IMR-90 (cell line): ENCODE results near the gene ZSCAN31. TPM values are rescaled to one million over a fixed set of nuclear protein-coding genes. Genes with fewer than 3 reads are reported as not detected.

ENCODE experiments used
- ATAC-seq: fragments of 200-7000 bp; cut with Tn5 transposase; 2 replicates; pipeline ENCODE4 v1.9.1; 2020; ENCODE audit warnings: low read depth, mild to moderate bottlenecking, moderate library complexity
- BruUV-seq: library from RNA; stranded (reverse); fragments of 400-500 nt; replicated peaks from 2 replicates; lab custom pipeline; 2021; lab: Mats Ljungman, UMichigan
- CTCF ChIA-PET: fragments of 300-600 bp; formaldehyde crosslinking; extraction: SDS; loops from one replicate; lab custom pipeline; 2021; ENCODE audit warnings: antibody characterized with exemption; lab: Yijun Ruan, JAX
- POLR2A ChIA-PET: fragments of 300-600 bp; sonication (Branson Sonifier 250); formaldehyde crosslinking; loops from one replicate; lab custom pipeline; 2022; ENCODE audit warnings: antibody characterized with exemption; ENCODE audit not compliant: unreplicated experiment; lab: Charles Lee
- DNase-seq: peaks from one replicate; pipeline ENCODE4 v3.0.0; 2013
- H2AFZ ChIP-seq: replicated peaks from 2 replicates; pipeline ENCODE3; 2013; ENCODE audit warnings: low read length, mild to moderate bottlenecking; ENCODE audit not compliant: poor library complexity
- H2AK5ac ChIP-seq: 2 replicates; pipeline ENCODE4 v1.6.1; 2013; ENCODE audit warnings: low read depth, low read length, inconsistent platforms
- H2AK9ac ChIP-seq: replicated peaks from 2 replicates; pipeline ENCODE3; 2013; ENCODE audit warnings: mild to moderate bottlenecking, low read depth, low read length, moderate library complexity; ENCODE audit not compliant: poor library complexity
- H2BK120ac ChIP-seq: 2 replicates; pipeline ENCODE4 v1.6.1; 2013; ENCODE audit warnings: low read depth, low read length, inconsistent platforms
- H2BK15ac ChIP-seq: 3 replicates; pipeline ENCODE4 v1.6.1; 2013; ENCODE audit warnings: low read depth, low read length, inconsistent platforms
- H2BK20ac ChIP-seq: 2 replicates; pipeline ENCODE4 v1.6.1; 2013; ENCODE audit warnings: low read depth, mild to moderate bottlenecking, inconsistent platforms, low read length, moderate library complexity
- H2BK5ac ChIP-seq: 2 replicates; pipeline ENCODE4 v1.6.1; 2013; ENCODE audit warnings: mild to moderate bottlenecking, low read depth, low read length, inconsistent platforms; ENCODE audit not compliant: poor library complexity, severe bottlenecking
- H3K14ac ChIP-seq: replicated peaks from 2 replicates; pipeline ENCODE4 v1.6.1; 2013; ENCODE audit warnings: low read depth, low read length, inconsistent platforms
- H3K18ac ChIP-seq: 2 replicates; pipeline ENCODE4 v1.6.1; 2013; ENCODE audit warnings: low read depth, low read length, control low read depth
- H3K23ac ChIP-seq: 2 replicates; pipeline ENCODE4 v1.6.1; 2013; ENCODE audit warnings: low read depth, low read length, inconsistent platforms
- H3K27ac ChIP-seq: 2 replicates; pipeline ENCODE4 v1.5.1; 2013; ENCODE audit warnings: mild to moderate bottlenecking, control low read depth, low read length; ENCODE audit not compliant: insufficient read depth
- H3K27me3 ChIP-seq: 2 replicates; pipeline ENCODE4 v1.6.1; 2013; ENCODE audit warnings: low read length; ENCODE audit not compliant: control insufficient read depth, insufficient read depth
- H3K36me3 ChIP-seq: 2 replicates; pipeline ENCODE4 v1.6.1; 2013; ENCODE audit warnings: low read length, mixed read lengths; ENCODE audit not compliant: control insufficient read depth, insufficient read depth
- H3K4ac ChIP-seq: 2 replicates; pipeline ENCODE4 v1.6.1; 2013; ENCODE audit warnings: low read depth, low read length, inconsistent platforms
- H3K4me1 ChIP-seq: 2 replicates; pipeline ENCODE4 v1.6.1; 2013; ENCODE audit warnings: low read length, mixed read lengths; ENCODE audit not compliant: control insufficient read depth, insufficient read depth
- H3K4me2 ChIP-seq: 2 replicates; pipeline ENCODE4 v1.6.1; 2013; ENCODE audit warnings: low read depth, mild to moderate bottlenecking, control low read depth, low read length, moderate library complexity
- H3K4me3 ChIP-seq: 2 replicates; pipeline ENCODE4 v1.5.1; 2013; ENCODE audit warnings: low read depth, mild to moderate bottlenecking, control low read depth, low read length, moderate library complexity; ENCODE audit not compliant: insufficient read depth
- H3K56ac ChIP-seq: 2 replicates; pipeline ENCODE4 v1.6.1; 2013; ENCODE audit warnings: low read length, inconsistent platforms; ENCODE audit not compliant: insufficient read depth; ENCODE audit errors: extremely low read depth
- H3K79me1 ChIP-seq, 2 experiments: 2 replicates each; pipeline ENCODE4 v1.6.1; 2013; ENCODE audit warnings: low read length in 2 of 2, inconsistent platforms in 1 of 2, low read depth in 1 of 2
- H3K9ac ChIP-seq: 2 replicates; pipeline ENCODE4 v1.6.1; 2013; ENCODE audit warnings: low read depth, low read length, control low read depth
- H3K9me1 ChIP-seq: 2 replicates; pipeline ENCODE4 v1.6.1; 2013; ENCODE audit warnings: low read length, inconsistent platforms; ENCODE audit not compliant: insufficient read depth
- H3K9me3 ChIP-seq: 2 replicates; pipeline ENCODE4 v1.6.1; 2013; ENCODE audit warnings: low read length; ENCODE audit not compliant: control insufficient read depth, insufficient read depth
- H4K20me1 ChIP-seq: 2 replicates; pipeline ENCODE4 v1.6.1; 2013; ENCODE audit warnings: low read length, inconsistent platforms; ENCODE audit not compliant: insufficient read depth
- H4K5ac ChIP-seq: 2 replicates; pipeline ENCODE4 v1.6.1; 2013; ENCODE audit warnings: mild to moderate bottlenecking, low read depth, low read length, control low read depth
- H4K8ac ChIP-seq, 2 experiments: 2 replicates each; pipeline ENCODE4 v1.6.1; 2013; ENCODE audit warnings: low read depth in 2 of 2, low read length in 2 of 2, control low read depth in 1 of 2, inconsistent platforms in 1 of 2
- H4K91ac ChIP-seq: 2 replicates; pipeline ENCODE4 v1.6.1; 2013; ENCODE audit warnings: low read depth, low read length, inconsistent platforms; ENCODE audit not compliant: insufficient read depth
- BHLHE40 ChIP-seq: fragments of 150-350 bp; IDR thresholded peaks from 2 replicates; pipeline ENCODE4 v1.6.1; 2016; ENCODE audit warnings: mild to moderate bottlenecking, low read depth, low read length
- FOS ChIP-seq: fragments of 150-350 bp; IDR thresholded peaks from 2 replicates; pipeline ENCODE4 v1.6.1; 2016; ENCODE audit warnings: low read depth, low read length
- MAFK ChIP-seq: IDR thresholded peaks from 2 replicates; pipeline ENCODE4 v1.6.1; 2012; ENCODE audit warnings: low read depth, low read length, improper control_type of control experiment
- NFE2L2 ChIP-seq: fragments of 150-350 bp; IDR thresholded peaks from 2 replicates; pipeline ENCODE4 v1.6.1; 2016; ENCODE audit warnings: low read depth, mild to moderate bottlenecking, low read length
- POLR2A ChIP-seq: IDR thresholded peaks from 2 replicates; pipeline ENCODE4 v1.6.1; 2012; ENCODE audit warnings: mild to moderate bottlenecking, low read depth, low read length
- RAD21 ChIP-seq: IDR thresholded peaks from 2 replicates; pipeline ENCODE4 v1.6.1; 2012; ENCODE audit warnings: low read length, improper control_type of control experiment
- RCOR1 ChIP-seq: IDR thresholded peaks from 2 replicates; pipeline ENCODE4 v1.6.1; 2012; ENCODE audit warnings: mild to moderate bottlenecking, low read length, improper control_type of control experiment; ENCODE audit not compliant: insufficient replicate concordance
- dilution Hi-C: fragments of 300-500 bp; cut with HindIII; formaldehyde crosslinking; loops from one replicate; pipeline ENCODE4 v1.14.3; 2018; ENCODE audit warnings: low sequenced_read_pairs; ENCODE audit not compliant: unreplicated experiment
- in situ Hi-C: fragments of 300-500 bp; cut with MboI; formaldehyde crosslinking; loops from 3 replicates; pipeline ENCODE4 v1.14.3; 2019; ENCODE audit warnings: low sequenced_read_pairs, inconsistent platforms, mixed read lengths
- intact Hi-C: fragments of 100-400 bp; cut with micrococcal nuclease; formaldehyde crosslinking; loops from 2 replicates; pipeline ENCODE4 v1.10.0; 2022
- polyA plus RNA-seq, 3 experiments: library from polyadenylated mRNA; depleted of rRNA; stranded (reverse); fragments of >200 nt; gene quantifications; 2 replicates each; pipeline ENCODE4 v1.2.3, GENCODE V29; 2012; ENCODE audit warnings: low replicate concordance in 1 of 3
- total RNA-seq: library from RNA; depleted of rRNA; stranded (reverse); fragments of >200 nt; gene quantifications from 2 replicates; pipeline ENCODE4 v1.2.3, GENCODE V29; 2012
- TF ChIP-seq, protein P1 (sequence below): conservative IDR thresholded peaks from 2 replicates; pipeline ENCODE4 v1.5.1; 2012; ENCODE audit warnings: mild to moderate bottlenecking, low read depth, low read length, improper control_type of control experiment
- TF ChIP-seq, protein P2 (sequence below): fragments of 150-350 bp; IDR thresholded peaks from 2 replicates; pipeline ENCODE4 v1.6.1; 2017; ENCODE audit warnings: mild to moderate bottlenecking, antibody characterized with exemption, low read length, low read depth

ZSCAN31 gene
- total and polyA plus RNA-seq, 2 of the 4 experiments (the other 2 are of a cell fraction), result 1.4 to 4.7 TPM

DNA sequence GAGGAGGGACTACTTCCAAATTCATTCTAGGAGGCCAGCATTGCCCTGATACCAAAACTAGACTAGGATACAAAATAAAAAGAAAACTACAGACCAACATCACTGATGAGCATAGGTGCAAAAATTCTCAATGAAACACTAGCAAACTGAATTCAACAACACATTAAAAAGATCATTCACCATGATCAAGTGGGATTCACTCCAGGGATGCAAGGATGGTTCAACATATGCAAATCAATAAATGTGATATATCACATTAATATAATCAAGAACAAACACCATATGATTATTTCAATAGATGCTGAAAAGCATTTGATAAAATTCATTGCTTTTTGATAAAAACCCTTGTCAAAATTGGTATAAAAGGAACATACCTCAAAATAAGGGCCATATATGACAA lies 44.4 kb downstream of the ZSCAN31 start:
- H2AK9ac ChIP-seq, result no peak overlapping the region
- H4K5ac ChIP-seq, result no peak overlapping the region
- no peaks in the 10 kb centered on the region for H3K4me1 ChIP-seq
- H4K8ac ChIP-seq, result no peak overlapping the region
- no peak overlapping the region for H3K27ac ChIP-seq
- no peaks in the 10 kb centered on the region for H3K27me3 ChIP-seq
- H3K9ac ChIP-seq, result no peak overlapping the region
- no peak overlapping the region for H3K14ac ChIP-seq
- in situ Hi-C loops (no loop called here), intact Hi-C loops (no loop called here), dilution Hi-C loops (no loop called here)
- TF ChIP-seq NFE2L2 (no peak), RCOR1 (no peak), FOS (no peak), MAFK (no peak), RAD21 (no peak), BHLHE40 (no peak), POLR2A (no peak)
- TF ChIP-seq, protein P1, sequence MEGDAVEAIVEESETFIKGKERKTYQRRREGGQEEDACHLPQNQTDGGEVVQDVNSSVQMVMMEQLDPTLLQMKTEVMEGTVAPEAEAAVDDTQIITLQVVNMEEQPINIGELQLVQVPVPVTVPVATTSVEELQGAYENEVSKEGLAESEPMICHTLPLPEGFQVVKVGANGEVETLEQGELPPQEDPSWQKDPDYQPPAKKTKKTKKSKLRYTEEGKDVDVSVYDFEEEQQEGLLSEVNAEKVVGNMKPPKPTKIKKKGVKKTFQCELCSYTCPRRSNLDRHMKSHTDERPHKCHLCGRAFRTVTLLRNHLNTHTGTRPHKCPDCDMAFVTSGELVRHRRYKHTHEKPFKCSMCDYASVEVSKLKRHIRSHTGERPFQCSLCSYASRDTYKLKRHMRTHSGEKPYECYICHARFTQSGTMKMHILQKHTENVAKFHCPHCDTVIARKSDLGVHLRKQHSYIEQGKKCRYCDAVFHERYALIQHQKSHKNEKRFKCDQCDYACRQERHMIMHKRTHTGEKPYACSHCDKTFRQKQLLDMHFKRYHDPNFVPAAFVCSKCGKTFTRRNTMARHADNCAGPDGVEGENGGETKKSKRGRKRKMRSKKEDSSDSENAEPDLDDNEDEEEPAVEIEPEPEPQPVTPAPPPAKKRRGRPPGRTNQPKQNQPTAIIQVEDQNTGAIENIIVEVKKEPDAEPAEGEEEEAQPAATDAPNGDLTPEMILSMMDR, result no peak
- TF ChIP-seq, protein P2, sequence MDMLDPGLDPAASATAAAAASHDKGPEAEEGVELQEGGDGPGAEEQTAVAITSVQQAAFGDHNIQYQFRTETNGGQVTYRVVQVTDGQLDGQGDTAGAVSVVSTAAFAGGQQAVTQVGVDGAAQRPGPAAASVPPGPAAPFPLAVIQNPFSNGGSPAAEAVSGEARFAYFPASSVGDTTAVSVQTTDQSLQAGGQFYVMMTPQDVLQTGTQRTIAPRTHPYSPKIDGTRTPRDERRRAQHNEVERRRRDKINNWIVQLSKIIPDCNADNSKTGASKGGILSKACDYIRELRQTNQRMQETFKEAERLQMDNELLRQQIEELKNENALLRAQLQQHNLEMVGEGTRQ, result no peak
- CTCF ChIA-PET, result no interaction called here
- no peaks in the 10 kb centered on the region for H3K79me1 ChIP-seq
- no peak overlapping the region for H3K4me3 ChIP-seq
- no peak overlapping the region for H2BK20ac ChIP-seq
- no peak overlapping the region for H3K23ac ChIP-seq
- no peak overlapping the region for H3K4me2 ChIP-seq
- no peak overlapping the region for H3K56ac ChIP-seq
- H3K36me3 ChIP-seq, result peaks cover 14% of the 10 kb centered on the region
- no TSS peak for BruUV-seq
- no peak for ATAC-seq
- no peak for DNase-seq
- no peak overlapping the region for H2AFZ ChIP-seq
- no peaks in the 10 kb centered on the region for H3K9me1 ChIP-seq
- H3K18ac ChIP-seq, result no peak overlapping the region
- H2BK15ac ChIP-seq, result no peak overlapping the region
- H4K91ac ChIP-seq, result no peak overlapping the region
- no peaks in the 10 kb centered on the region for H4K20me1 ChIP-seq
- no peak overlapping the region for H2BK120ac ChIP-seq
- POLR2A ChIA-PET, result no interaction called here
- no peak overlapping the region for H2BK5ac ChIP-seq
- H2AK5ac ChIP-seq, result no peak overlapping the region
- no peaks in the 10 kb centered on the region for H3K9me3 ChIP-seq
- no peak overlapping the region for H3K4ac ChIP-seq
